Hepatocyte (in vitro differentiated cells): Measurements from ENCODE around the gene PGP.

ENCODE experiments used
- CTCF ChIP-seq: fragments of 200-600 bp; sonication (generic); IDR thresholded peaks from 2 replicates; pipeline ENCODE4 v1.5.1; 2016; ENCODE audit warnings: antibody characterized with exemption, mild to moderate bottlenecking; ENCODE audit not compliant: poor library complexity
- EZH2phosphoT487 ChIP-seq: fragments of 200-600 bp; sonication (generic); IDR thresholded peaks from one replicate; pipeline ENCODE4 v1.6.1; 2018; ENCODE audit warnings: antibody characterized with exemption, mild to moderate bottlenecking, low read depth, moderate library complexity; ENCODE audit not compliant: unreplicated experiment, severe bottlenecking

DNA sequence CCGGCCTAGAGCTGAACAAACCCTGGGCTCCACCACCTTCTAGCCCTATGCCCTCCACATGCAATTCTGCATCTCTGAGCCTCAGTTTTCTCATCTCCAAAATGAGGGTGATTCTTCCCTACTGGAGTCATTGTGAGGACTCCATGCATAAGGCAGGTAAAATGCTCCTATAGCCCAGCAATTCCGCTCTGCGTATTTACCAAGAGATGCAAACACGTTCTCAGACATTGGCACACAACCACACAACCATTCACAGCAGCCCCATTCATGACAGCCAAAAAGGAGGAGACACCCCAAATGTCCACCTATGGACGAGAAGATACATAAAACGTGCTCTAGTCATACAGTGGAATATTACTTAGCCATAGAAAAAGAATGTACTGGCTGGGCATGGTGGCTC is 14.3 kb downstream of the PGP start:
- TF ChIP-seq CTCF = no peak
- TF ChIP-seq EZH2phosphoT487 = no peak
